Measurements from ENCODE around the gene SLC10A3.
A peak's percentile ranks its signal among the peaks of the same experiment; 100 is the strongest.

The SLC10A3 gene

GRCh38 chrX:154534526-154535322 is 44.3 kb upstream of the SLC10A3 start:
- POLR2A ChIA-PET = interaction anchor here (0.6 kb wide), 2 partner anchors 131 to 521 kb away, joined by 3 to 5 read pairs; no protein-coding TSS in a partner anchor
- Histone ChIP-seq H3K36me3 (ENCODE audit: control insufficient read depth in 2 of 2, insufficient read depth in 1 of 2, low read length in 2 of 2) (peaks cover 0 to 50% of the 10 kb centered on the region in 2 experiments; a peak in 1 of 3 replicates), H3K9me3 (ENCODE audit: control insufficient read depth, insufficient read depth, low read depth, low read length) (no peaks in the 10 kb centered on the region), H3K4me1 (ENCODE audit: control insufficient read depth, insufficient read depth, low read length) (no peaks in the 10 kb centered on the region), H3K27ac (ENCODE audit: extremely low read depth, low read depth, low read length) (no peak overlapping the region), H3K4me3 (ENCODE audit: low read depth, low read length) (no peak overlapping the region)
- CTCF ChIA-PET = interaction anchor here (0.6 to 4.2 kb wide), 17 partner anchors 7 to 588 kb away, joined by 3 to 29 read pairs (median 5); partner anchors contain the start of genes FLNA and SLC10A3
- TF ChIP-seq HIC1 (tag by site-specific recombination; IDR thresholded peaks at IDR 0.05) = peak; percentile 58
- TF ChIP-seq ZNF391 (tag by site-specific recombination; IDR thresholded peaks at IDR 0.05; ENCODE audit: borderline replicate concordance, low read depth) = peak; percentile 84; the same call in 1 of the 2 replicates
- TF ChIP-seq, protein P1, sequence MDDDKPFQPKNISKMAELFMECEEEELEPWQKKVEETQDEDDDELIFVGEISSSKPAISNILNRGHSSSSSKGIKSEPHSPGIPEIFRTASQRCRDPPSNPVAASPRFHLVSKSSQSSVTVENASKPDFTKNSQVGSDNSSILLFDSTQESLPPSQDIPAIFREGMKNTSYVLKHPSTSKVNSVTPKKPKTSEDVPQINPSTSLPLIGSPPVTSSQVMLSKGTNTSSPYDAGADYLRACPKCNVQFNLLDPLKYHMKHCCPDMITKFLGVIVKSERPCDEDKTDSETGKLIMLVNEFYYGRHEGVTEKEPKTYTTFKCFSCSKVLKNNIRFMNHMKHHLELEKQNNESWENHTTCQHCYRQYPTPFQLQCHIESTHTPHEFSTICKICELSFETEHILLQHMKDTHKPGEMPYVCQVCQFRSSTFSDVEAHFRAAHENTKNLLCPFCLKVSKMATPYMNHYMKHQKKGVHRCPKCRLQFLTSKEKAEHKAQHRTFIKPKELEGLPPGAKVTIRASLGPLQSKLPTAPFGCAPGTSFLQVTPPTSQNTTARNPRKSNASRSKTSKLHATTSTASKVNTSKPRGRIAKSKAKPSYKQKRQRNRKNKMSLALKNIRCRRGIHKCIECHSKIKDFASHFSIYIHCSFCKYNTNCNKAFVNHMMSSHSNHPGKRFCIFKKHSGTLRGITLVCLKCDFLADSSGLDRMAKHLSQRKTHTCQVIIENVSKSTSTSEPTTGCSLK (tag by site-specific recombination; IDR thresholded peaks at IDR 0.05) = no peak
- no peak for TF ChIP-seq ATF2 (tag by site-specific recombination; IDR thresholded peaks at IDR 0.05; ENCODE audit: low read depth)
- TF ChIP-seq ZNF544 (tag by site-specific recombination; IDR thresholded peaks at IDR 0.05) = no peak
- peak; percentile 60 for TF ChIP-seq GLIS2 (tag by site-specific recombination; IDR thresholded peaks at IDR 0.05)
- 0 out of 2 replicates have a peak, but pooled peaks have one; percentile 11 for TF ChIP-seq WT1 (tag by site-specific recombination; IDR thresholded peaks at IDR 0.05)
- 0 out of 2 replicates have a peak, but pooled peaks have one; percentile 48 for TF ChIP-seq ZNF324 (tag by site-specific recombination; IDR thresholded peaks at IDR 0.05)
- TF ChIP-seq ZNF335 (tag by site-specific recombination; conservative IDR thresholded peaks at IDR 0.05) = peak; percentile 31; the same call in 1 of the 2 replicates
- TF ChIP-seq ZBTB20 (tag by site-specific recombination; IDR thresholded peaks at IDR 0.05) = peak; percentile 47
- TF ChIP-seq ZNF292 (tag by site-specific recombination; IDR thresholded peaks at IDR 0.05; ENCODE audit: borderline replicate concordance, low read depth) = no peak
- TF ChIP-seq, protein P2, sequence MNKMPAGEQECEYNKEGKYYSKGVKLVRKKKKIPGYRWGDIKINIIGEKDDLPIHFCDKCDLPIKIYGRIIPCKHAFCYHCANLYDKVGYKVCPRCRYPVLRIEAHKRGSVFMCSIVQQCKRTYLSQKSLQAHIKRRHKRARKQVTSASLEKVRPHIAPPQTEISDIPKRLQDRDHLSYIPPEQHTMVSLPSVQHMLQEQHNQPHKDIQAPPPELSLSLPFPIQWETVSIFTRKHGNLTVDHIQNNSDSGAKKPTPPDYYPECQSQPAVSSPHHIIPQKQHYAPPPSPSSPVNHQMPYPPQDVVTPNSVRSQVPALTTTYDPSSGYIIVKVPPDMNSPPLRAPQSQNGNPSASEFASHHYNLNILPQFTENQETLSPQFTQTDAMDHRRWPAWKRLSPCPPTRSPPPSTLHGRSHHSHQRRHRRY (tag by site-specific recombination; IDR thresholded peaks at IDR 0.05) = no peak
- TF ChIP-seq, protein P3, sequence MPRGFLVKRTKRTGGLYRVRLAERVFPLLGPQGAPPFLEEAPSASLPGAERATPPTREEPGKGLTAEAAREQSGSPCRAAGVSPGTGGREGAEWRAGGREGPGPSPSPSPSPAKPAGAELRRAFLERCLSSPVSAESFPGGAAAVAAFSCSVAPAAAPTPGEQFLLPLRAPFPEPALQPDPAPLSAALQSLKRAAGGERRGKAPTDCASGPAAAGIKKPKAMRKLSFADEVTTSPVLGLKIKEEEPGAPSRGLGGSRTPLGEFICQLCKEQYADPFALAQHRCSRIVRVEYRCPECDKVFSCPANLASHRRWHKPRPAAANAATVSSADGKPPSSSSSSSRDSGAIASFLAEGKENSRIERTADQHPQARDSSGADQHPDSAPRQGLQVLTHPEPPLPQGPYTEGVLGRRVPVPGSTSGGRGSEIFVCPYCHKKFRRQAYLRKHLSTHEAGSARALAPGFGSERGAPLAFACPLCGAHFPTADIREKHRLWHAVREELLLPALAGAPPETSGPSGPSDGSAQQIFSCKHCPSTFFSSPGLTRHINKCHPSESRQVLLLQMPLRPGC (tag by site-specific recombination; IDR thresholded peaks at IDR 0.05) = 0 out of 2 replicates have a peak, but pooled peaks have one; percentile 44
- no peak for TF ChIP-seq FEZF1 (tag by site-specific recombination; IDR thresholded peaks at IDR 0.05)
- TF ChIP-seq ZNF24 (tag by site-specific recombination; IDR thresholded peaks at IDR 0.05) = peak; percentile 77; the same call in 1 of the 2 replicates
- TF ChIP-seq ZNF791 (tag by site-specific recombination; IDR thresholded peaks at IDR 0.05) = no peak
- TF ChIP-seq ZFHX2 (tag by site-specific recombination; conservative IDR thresholded peaks at IDR 0.05) = no peak; the same call in 1 of the 2 replicates
- TF ChIP-seq, protein P4, sequence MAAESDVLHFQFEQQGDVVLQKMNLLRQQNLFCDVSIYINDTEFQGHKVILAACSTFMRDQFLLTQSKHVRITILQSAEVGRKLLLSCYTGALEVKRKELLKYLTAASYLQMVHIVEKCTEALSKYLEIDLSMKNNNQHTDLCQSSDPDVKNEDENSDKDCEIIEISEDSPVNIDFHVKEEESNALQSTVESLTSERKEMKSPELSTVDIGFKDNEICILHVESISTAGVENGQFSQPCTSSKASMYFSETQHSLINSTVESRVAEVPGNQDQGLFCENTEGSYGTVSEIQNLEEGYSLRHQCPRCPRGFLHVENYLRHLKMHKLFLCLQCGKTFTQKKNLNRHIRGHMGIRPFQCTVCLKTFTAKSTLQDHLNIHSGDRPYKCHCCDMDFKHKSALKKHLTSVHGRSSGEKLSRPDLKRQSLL (tag by site-specific recombination; IDR thresholded peaks at IDR 0.05) = no peak
- no peak for TF ChIP-seq ZNF311 (tag by site-specific recombination; IDR thresholded peaks at IDR 0.05; ENCODE audit: borderline replicate concordance)
- TF ChIP-seq ZNF366 (tag by site-specific recombination; conservative IDR thresholded peaks at IDR 0.05) = no peak
- TF ChIP-seq, protein P5, sequence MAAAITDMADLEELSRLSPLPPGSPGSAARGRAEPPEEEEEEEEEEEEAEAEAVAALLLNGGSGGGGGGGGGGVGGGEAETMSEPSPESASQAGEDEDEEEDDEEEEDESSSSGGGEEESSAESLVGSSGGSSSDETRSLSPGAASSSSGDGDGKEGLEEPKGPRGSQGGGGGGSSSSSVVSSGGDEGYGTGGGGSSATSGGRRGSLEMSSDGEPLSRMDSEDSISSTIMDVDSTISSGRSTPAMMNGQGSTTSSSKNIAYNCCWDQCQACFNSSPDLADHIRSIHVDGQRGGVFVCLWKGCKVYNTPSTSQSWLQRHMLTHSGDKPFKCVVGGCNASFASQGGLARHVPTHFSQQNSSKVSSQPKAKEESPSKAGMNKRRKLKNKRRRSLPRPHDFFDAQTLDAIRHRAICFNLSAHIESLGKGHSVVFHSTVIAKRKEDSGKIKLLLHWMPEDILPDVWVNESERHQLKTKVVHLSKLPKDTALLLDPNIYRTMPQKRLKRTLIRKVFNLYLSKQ (tag by site-specific recombination; IDR thresholded peaks at IDR 0.05; ENCODE audit: borderline replicate concordance) = no peak
- peak; percentile 67 for TF ChIP-seq KLF8 (tag by site-specific recombination; IDR thresholded peaks at IDR 0.05)
- peak; percentile 36 for TF ChIP-seq ZBTB26 (tag by site-specific recombination; optimal IDR thresholded peaks at IDR 0.05)

Data from HEK293 (cell line).